Testis (tissue), 3 donors: ENCODE measurements around the gene NAA38. TPM values are rescaled to one million over a fixed set of nuclear protein-coding genes. Genes with fewer than 3 reads are reported as not detected.
A peak's percentile ranks its signal among the peaks of the same experiment; 100 is the strongest.

Experiments used
- DNase-seq: peaks from one replicate; pipeline ENCODE4 v3.0.0-alpha.2; 2019
- H3K27ac ChIP-seq, 2 donors: fragments of 200-600 bp; sonication (generic); one replicate each; pipeline ENCODE4 v1.5.1; 2019
- H3K27me3 ChIP-seq: fragments of 200-600 bp; sonication (generic); one replicate; pipeline ENCODE4 v1.5.1; 2019
- H3K36me3 ChIP-seq: fragments of 200-600 bp; sonication (generic); one replicate; pipeline ENCODE4 v1.5.1; 2017; ENCODE audit warnings: low read depth; ENCODE audit errors: missing control alignments
- H3K4me1 ChIP-seq: fragments of 200-600 bp; sonication (generic); one replicate; pipeline ENCODE4 v1.5.1; 2019
- H3K4me3 ChIP-seq, 2 donors: fragments of 200-600 bp; sonication (generic); one replicate each; pipeline ENCODE4 v1.5.1; 2017 to 2019
- H3K9me3 ChIP-seq: fragments of 200-600 bp; sonication (generic); one replicate; pipeline ENCODE4 v1.5.1; 2017
- POLR2A ChIP-seq: fragments of 450-650 bp; IDR thresholded peaks from one replicate; pipeline ENCODE4 v1.6.1; 2017; ENCODE audit warnings: antibody characterized with exemption, mild to moderate bottlenecking, moderate library complexity
- WGBS, 2 donors: methylation state at CpG; one replicate each; pipeline ENCODE4 v1.1.5; 2018; 5-methylcytosine and 5-hydroxymethylcytosine counted together
- intact Hi-C: fragments of 100-400 bp; cut with DNase I; formaldehyde crosslinking; loops from one replicate; pipeline ENCODE4 v1.15.1; 2023; ENCODE audit warnings: low total_unique reads
- polyA plus RNA-seq: library from polyadenylated mRNA; stranded (reverse); fragments of 350-450 nt; fragmentation: Illumina TruSeq; extraction: RNeasy Lipid Tissue Mini Kit (QIAGEN cat#74804); gene quantifications from one replicate; pipeline ENCODE4 v1.2.3, GENCODE V29; 2014; ENCODE audit warnings: low read depth, low replicate concordance; ENCODE audit not compliant: insufficient read depth
- total RNA-seq, 2 donors: library from RNA; depleted of rRNA; stranded (reverse); fragments of >200 nt; gene quantifications; one replicate each; pipeline ENCODE4 v1.2.3, GENCODE V29; 2016
- TF ChIP-seq, protein P1 (sequence below), 3 experiments: fragments of 450-650 bp in 2 of 3; fragments of 200-600 bp in 1 of 3; sonication (generic) in 1 of 3; IDR thresholded peaks; one replicate each; pipeline ENCODE4 v1.5.1; 2016 to 2019; ENCODE audit warnings: antibody characterized with exemption in 3 of 3, mild to moderate bottlenecking in 2 of 3, moderate library complexity in 1 of 3

Gene NAA38
- total and polyA plus RNA-seq, 3 donors from 2014 or later: 72.3 to 102 (median 83.1) TPM

- WGBS, 2 donors: 49 to 74% methylated on average over 6 of the region's 6 CpGs
- Histone ChIP-seq H3K4me1 (peaks cover 46% of the 10 kb centered on the region), H3K9me3 (no peaks in the 10 kb centered on the region), H3K36me3 (no peaks in the 10 kb centered on the region), H3K27ac (peak overlapping the region; percentile 60 to 99), H3K4me3 (no peak overlapping the region), H3K27me3 (no peaks in the 10 kb centered on the region)
- DNase-seq: no peak
- TF ChIP-seq, protein P1, sequence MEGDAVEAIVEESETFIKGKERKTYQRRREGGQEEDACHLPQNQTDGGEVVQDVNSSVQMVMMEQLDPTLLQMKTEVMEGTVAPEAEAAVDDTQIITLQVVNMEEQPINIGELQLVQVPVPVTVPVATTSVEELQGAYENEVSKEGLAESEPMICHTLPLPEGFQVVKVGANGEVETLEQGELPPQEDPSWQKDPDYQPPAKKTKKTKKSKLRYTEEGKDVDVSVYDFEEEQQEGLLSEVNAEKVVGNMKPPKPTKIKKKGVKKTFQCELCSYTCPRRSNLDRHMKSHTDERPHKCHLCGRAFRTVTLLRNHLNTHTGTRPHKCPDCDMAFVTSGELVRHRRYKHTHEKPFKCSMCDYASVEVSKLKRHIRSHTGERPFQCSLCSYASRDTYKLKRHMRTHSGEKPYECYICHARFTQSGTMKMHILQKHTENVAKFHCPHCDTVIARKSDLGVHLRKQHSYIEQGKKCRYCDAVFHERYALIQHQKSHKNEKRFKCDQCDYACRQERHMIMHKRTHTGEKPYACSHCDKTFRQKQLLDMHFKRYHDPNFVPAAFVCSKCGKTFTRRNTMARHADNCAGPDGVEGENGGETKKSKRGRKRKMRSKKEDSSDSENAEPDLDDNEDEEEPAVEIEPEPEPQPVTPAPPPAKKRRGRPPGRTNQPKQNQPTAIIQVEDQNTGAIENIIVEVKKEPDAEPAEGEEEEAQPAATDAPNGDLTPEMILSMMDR (IDR thresholded peaks at IDR 0.05): no peak
- no peak for TF ChIP-seq POLR2A
- intact Hi-C loops: no loop called here
Observed at GRCh38 chr17:7839190-7839875, 18.0 kb downstream of the NAA38 start.

DNA sequence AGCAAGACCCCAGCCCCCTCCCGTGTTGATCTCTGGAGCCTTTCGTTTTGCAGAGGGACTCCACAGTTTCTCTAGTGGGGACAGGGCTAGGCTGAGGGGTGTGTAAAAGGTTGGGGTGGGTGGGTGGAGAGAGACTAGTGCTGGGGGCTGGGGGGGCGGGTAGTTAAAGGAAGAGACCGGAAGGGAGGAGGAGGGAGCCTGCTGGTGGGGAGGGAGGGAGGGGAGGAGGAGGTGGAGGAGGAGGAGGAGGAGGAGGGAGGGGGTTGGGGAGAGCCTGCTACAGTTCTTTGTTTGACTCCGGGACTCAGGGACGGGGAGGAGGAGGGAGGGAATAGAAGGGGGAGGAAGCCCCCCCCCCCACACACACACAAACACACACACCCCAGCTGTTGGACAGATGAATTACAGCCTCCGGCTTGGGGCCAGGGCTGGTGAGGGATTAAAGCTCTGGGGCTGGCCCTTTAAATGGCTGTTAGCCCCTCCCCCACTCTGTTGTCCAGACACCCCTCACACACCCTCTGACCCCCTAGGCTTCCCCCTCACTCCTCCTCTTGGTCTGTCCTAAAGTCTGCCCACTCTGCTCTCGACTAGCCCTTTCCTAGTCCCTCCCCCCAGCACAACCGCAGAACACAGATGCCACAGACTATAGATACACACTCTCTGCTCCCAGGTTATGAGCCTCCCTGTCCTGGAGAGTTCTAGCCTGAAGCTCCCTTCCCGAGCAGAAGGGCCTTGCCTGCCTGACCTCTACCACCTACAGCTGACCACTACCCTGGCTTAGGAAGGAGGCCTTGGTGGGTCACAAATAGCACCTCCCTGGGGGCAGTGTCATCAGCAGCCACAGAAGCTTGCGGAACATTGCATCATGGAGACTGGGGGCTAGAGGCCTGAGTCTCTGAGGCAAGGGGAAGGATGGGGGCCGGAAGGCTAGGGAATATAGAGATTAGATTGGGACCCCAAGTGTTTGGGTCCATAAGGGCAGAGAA is 19.0 kb downstream of the NAA38 start:
- Histone ChIP-seq H3K9me3 (no peaks in the 10 kb centered on the region), H3K27ac (peak overlapping the region; percentile 98 to 99), H3K4me3 (peak overlapping the region; percentile 3 to 91), H3K27me3 (no peaks in the 10 kb centered on the region), H3K4me1 (peaks cover 49% of the 10 kb centered on the region), H3K36me3 (no peaks in the 10 kb centered on the region)
- no peak for TF ChIP-seq POLR2A
- TF ChIP-seq, protein P1 (IDR thresholded peaks at IDR 0.05): no peak
- intact Hi-C loops: no loop called here
- 20 to 22% methylated on average over 8 to 9 of the region's 12 CpGs for WGBS, 2 donors
- DNase-seq: peak; percentile 64

GRCh38 chr17:7837408-7838088 is 19.8 kb downstream of the NAA38 start:
- TF ChIP-seq, protein P1 (IDR thresholded peaks at IDR 0.05): no peak
- TF ChIP-seq POLR2A: no peak
- H3K4me3 ChIP-seq: peak overlapping the region; percentile 77 to 91
- H3K27me3 ChIP-seq: no peaks in the 10 kb centered on the region
- intact Hi-C loops: no loop called here
- no peak for DNase-seq
- WGBS, 2 donors: 1 to 5% methylated on average over 8 of the region's 8 CpGs
- H3K4me1 ChIP-seq: peaks cover 46% of the 10 kb centered on the region
- no peaks in the 10 kb centered on the region for H3K36me3 ChIP-seq
- no peaks in the 10 kb centered on the region for H3K9me3 ChIP-seq
- H3K27ac ChIP-seq: peak overlapping the region; percentile 98 to 99

- no peaks in the 10 kb centered on the region for H3K9me3 ChIP-seq
- WGBS, 2 donors: 1 to 2% methylated on average over 18 to 19 of the region's 19 CpGs
- H3K27ac ChIP-seq: peak overlapping the region; percentile 98 to 99
- DNase-seq: peak; percentile 97
- peaks cover 46% of the 10 kb centered on the region for H3K4me1 ChIP-seq
- peak overlapping the region; percentile 77 to 91 for H3K4me3 ChIP-seq
- no peaks in the 10 kb centered on the region for H3K27me3 ChIP-seq
- intact Hi-C loops: no loop called here
- TF ChIP-seq, protein P1 (IDR thresholded peaks at IDR 0.05): peak in 2 of 3 experiments; percentile 17 to 20
- TF ChIP-seq POLR2A: no peak
- H3K36me3 ChIP-seq: no peaks in the 10 kb centered on the region
Observed at GRCh38 chr17:7836596-7837407, 20.6 kb downstream of the NAA38 start.
